Measurements from ENCODE around the gene SLC17A9. TPM values are rescaled to one million over a fixed set of nuclear protein-coding genes. Genes with fewer than 3 reads are reported as not detected.

Gene SLC17A9
- total RNA-seq, 1 experiment from 2014 or later = 0.28 TPM

GRCh38 chr20:62911701-62912280 lies 40.7 kb upstream of the SLC17A9 start:
- in situ Hi-C loops (cut with HindIII; ENCODE audit: low pct_unique_long_range_greater_than_20kb, low sequenced_read_pairs) (no loop called here), intact Hi-C loops (cut with micrococcal nuclease; ENCODE audit: unreplicated experiment) (no loop called here)
- TF ChIP-seq SIN3A (IDR thresholded peaks at IDR 0.05; ENCODE audit: borderline replicate concordance, insufficient read depth, low read depth, low read length) (no peak), REST (IDR thresholded peaks at IDR 0.05; ENCODE audit: insufficient read depth in 1 of 2, low read depth in 2 of 2, low read length in 1 of 2) (no peak), TCF7L2 (IDR thresholded peaks at IDR 0.05; ENCODE audit: low read depth, low read length) (no peak), POLR2AphosphoS5 (IDR thresholded peaks at IDR 0.05; ENCODE audit: low read depth, low read length) (no peak), CTCF (IDR thresholded peaks at IDR 0.05) (no peak)
- ChIA-PET CTCF (no interaction called here), POLR2A (no interaction called here)
- no peak for ATAC-seq
- H3K4me1 ChIP-seq (ENCODE audit: control insufficient read depth, insufficient read depth, low read length) = peaks cover 36% of the 10 kb centered on the region
- H3K27ac ChIP-seq (ENCODE audit: low read length) = no peak overlapping the region
- no TSS peak for BruUV-seq (replicated peaks)
- DNase-seq (ENCODE audit: low read depth, low spot score) = no peak
- no peak overlapping the region for H3K4me3 ChIP-seq (ENCODE audit: low read depth in 2 of 2, low read length in 2 of 2)
- no peaks in the 10 kb centered on the region for H3K9me3 ChIP-seq (ENCODE audit: control insufficient read depth, insufficient read depth, low read depth, low read length)
- H3K27me3 ChIP-seq (ENCODE audit: control insufficient read depth, insufficient read depth, low read length) = no peaks in the 10 kb centered on the region
- H3K36me3 ChIP-seq (ENCODE audit: control insufficient read depth, insufficient read depth, low read length) = peaks cover 16% of the 10 kb centered on the region

- CTCF ChIA-PET = no interaction called here
- H3K4me3 ChIP-seq (ENCODE audit: low read depth in 2 of 2, low read length in 2 of 2) = no peak overlapping the region
- intact Hi-C loops (cut with micrococcal nuclease; ENCODE audit: unreplicated experiment) (no loop called here), in situ Hi-C loops (cut with HindIII; ENCODE audit: low pct_unique_long_range_greater_than_20kb, low sequenced_read_pairs) (no loop called here)
- no peaks in the 10 kb centered on the region for H3K27me3 ChIP-seq (ENCODE audit: control insufficient read depth, insufficient read depth, low read length)
- TF ChIP-seq SIN3A (IDR thresholded peaks at IDR 0.05; ENCODE audit: borderline replicate concordance, insufficient read depth, low read depth, low read length) (no peak), REST (IDR thresholded peaks at IDR 0.05; ENCODE audit: insufficient read depth in 1 of 2, low read depth in 2 of 2, low read length in 1 of 2) (no peak), CTCF (IDR thresholded peaks at IDR 0.05) (no peak), POLR2AphosphoS5 (IDR thresholded peaks at IDR 0.05; ENCODE audit: low read depth, low read length) (no peak), TCF7L2 (IDR thresholded peaks at IDR 0.05; ENCODE audit: low read depth, low read length) (no peak)
- H3K9me3 ChIP-seq (ENCODE audit: control insufficient read depth, insufficient read depth, low read depth, low read length) = no peaks in the 10 kb centered on the region
- peaks cover 50% of the 10 kb centered on the region for H3K4me1 ChIP-seq (ENCODE audit: control insufficient read depth, insufficient read depth, low read length)
- H3K27ac ChIP-seq (ENCODE audit: low read length) = no peak overlapping the region
- no TSS peak for BruUV-seq (replicated peaks)
- H3K36me3 ChIP-seq (ENCODE audit: control insufficient read depth, insufficient read depth, low read length) = peaks cover 9% of the 10 kb centered on the region
- POLR2A ChIA-PET = interaction anchor here (0.7 kb wide), 1 partner anchor 45 kb away, joined by 3 read pairs; no protein-coding TSS in a partner anchor
- ATAC-seq (no peak), DNase-seq (ENCODE audit: low read depth, low spot score) (no peak)
These were observed 39.4 kb upstream of the SLC17A9 start for GRCh38 chr20:62913043-62913630.

Measured in Panc1 (cell line).